ENCODE measurements around the gene NKD1. TPM values are rescaled to one million over a fixed set of nuclear protein-coding genes. Genes with fewer than 3 reads are reported as not detected.

Gene NKD1
- total and polyA plus RNA-seq, 4 donors: 2.3 to 14.1 (median 8.0) TPM

DNA sequence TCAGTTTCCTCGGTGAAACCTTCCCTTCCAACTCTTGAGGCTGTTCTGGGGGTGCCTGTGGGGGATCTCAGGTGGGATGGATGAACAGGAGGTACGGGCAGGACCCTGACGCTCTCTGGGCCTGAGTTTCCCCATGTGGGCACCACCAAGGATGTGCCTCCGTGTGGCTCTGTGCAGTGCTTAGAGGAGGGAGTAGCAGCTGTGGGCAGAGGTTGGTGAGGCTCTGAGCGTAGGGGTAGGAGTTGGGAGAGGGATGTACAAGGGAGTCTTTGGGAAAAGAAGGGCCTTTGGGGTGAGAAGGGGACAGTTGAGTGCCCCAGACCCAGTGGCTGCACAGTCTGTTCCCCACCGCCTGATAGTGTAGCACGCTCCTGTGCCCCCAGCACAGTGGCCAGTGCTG, 73.8 kb downstream of the NKD1 start:
- no peak for ATAC-seq (ENCODE audit: insufficient read depth, low FRiP score)

DNA sequence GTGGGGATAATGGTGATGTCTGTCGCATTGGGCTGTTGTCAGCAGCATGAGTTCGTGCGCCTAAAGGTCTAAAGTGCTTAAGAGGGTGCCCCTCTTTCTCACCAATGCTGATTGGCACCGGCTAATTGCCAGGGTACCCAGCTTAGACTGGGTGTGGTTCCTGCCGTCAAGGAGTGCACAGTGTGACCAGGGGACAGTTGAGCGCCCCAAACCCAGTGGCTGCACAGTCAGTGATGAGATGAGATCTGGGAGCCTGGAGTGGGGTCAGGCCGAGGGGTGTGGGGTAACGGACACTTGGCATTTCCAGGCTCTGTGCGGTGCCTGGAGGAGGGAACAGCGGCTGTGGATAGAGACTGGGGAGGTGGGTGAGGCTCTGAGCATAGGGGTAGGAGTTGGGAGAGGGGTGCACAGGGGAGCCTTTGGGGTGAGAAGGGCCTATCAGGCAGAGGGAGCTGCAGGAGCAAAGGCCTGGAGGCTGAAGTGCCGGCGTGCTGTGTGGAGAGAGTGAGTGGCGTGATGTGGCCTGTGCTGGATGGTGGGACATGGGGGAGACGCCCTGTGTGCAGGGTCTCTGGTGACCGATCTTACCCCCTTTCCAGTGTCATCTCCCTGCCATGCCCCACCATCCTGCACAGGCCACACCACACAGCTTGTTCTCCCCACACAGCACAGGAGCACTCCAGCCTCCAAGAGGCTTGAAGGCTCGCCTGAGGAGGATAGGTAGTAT, 74.6 kb downstream of the NKD1 start:
- H3K9me3 ChIP-seq (ENCODE audit: control insufficient read depth in 4 of 4, insufficient read depth in 3 of 4, low read length in 3 of 4): no peaks in the 10 kb centered on the region
- H3K36me3 ChIP-seq (ENCODE audit: control insufficient read depth in 4 of 4, insufficient read depth in 4 of 4, low read length in 4 of 4): peaks cover 0 to 39% (median 15%) of the 10 kb centered on the region in 4 donors
- H3K4me3 ChIP-seq: no peak overlapping the region
- no peak for ATAC-seq (ENCODE audit: insufficient read depth, low FRiP score)
- TF ChIP-seq, protein P1, sequence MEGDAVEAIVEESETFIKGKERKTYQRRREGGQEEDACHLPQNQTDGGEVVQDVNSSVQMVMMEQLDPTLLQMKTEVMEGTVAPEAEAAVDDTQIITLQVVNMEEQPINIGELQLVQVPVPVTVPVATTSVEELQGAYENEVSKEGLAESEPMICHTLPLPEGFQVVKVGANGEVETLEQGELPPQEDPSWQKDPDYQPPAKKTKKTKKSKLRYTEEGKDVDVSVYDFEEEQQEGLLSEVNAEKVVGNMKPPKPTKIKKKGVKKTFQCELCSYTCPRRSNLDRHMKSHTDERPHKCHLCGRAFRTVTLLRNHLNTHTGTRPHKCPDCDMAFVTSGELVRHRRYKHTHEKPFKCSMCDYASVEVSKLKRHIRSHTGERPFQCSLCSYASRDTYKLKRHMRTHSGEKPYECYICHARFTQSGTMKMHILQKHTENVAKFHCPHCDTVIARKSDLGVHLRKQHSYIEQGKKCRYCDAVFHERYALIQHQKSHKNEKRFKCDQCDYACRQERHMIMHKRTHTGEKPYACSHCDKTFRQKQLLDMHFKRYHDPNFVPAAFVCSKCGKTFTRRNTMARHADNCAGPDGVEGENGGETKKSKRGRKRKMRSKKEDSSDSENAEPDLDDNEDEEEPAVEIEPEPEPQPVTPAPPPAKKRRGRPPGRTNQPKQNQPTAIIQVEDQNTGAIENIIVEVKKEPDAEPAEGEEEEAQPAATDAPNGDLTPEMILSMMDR (IDR thresholded peaks at IDR 0.05; ENCODE audit: control extremely low read depth, extremely low read depth): no peak
- H3K9ac ChIP-seq (ENCODE audit: insufficient read depth in 1 of 2, low read length in 2 of 2): no peak overlapping the region
- no peak for DNase-seq
- WGBS, 2 donors: 95 to 97% methylated on average over 16 of the region's 16 CpGs
- no peak overlapping the region for H3K27ac ChIP-seq (ENCODE audit: low read depth in 1 of 2, low read length in 1 of 2)
- H3K4me1 ChIP-seq (ENCODE audit: control insufficient read depth in 5 of 5, insufficient read depth in 5 of 5, low read length in 5 of 5): peaks cover 0 to 20% (median 3%) of the 10 kb centered on the region in 5 donors
- H3K27me3 ChIP-seq (ENCODE audit: control insufficient read depth in 3 of 3, insufficient read depth in 3 of 3, low read length in 2 of 3): no peaks in the 10 kb centered on the region

More for the DNA sequence above, 73.8 kb downstream of the NKD1 start:
- WGBS, 2 donors: 89 to 95% methylated on average over 7 of the region's 7 CpGs
- H3K4me3 ChIP-seq: no peak overlapping the region
- peaks cover 0 to 24% (median 7%) of the 10 kb centered on the region in 5 donors for H3K4me1 ChIP-seq (ENCODE audit: control insufficient read depth in 5 of 5, insufficient read depth in 5 of 5, low read length in 5 of 5)
- peaks cover 0 to 42% (median 17%) of the 10 kb centered on the region in 4 donors for H3K36me3 ChIP-seq (ENCODE audit: control insufficient read depth in 4 of 4, insufficient read depth in 4 of 4, low read length in 4 of 4)
- H3K9ac ChIP-seq (ENCODE audit: insufficient read depth in 1 of 2, low read length in 2 of 2): no peak overlapping the region
- no peak for DNase-seq
- H3K27ac ChIP-seq (ENCODE audit: low read depth in 1 of 2, low read length in 1 of 2): no peak overlapping the region
- no peaks in the 10 kb centered on the region for H3K9me3 ChIP-seq (ENCODE audit: control insufficient read depth in 4 of 4, insufficient read depth in 3 of 4, low read length in 3 of 4)
- TF ChIP-seq, protein P1 (IDR thresholded peaks at IDR 0.05; ENCODE audit: control extremely low read depth, extremely low read depth): no peak
- H3K27me3 ChIP-seq (ENCODE audit: control insufficient read depth in 3 of 3, insufficient read depth in 3 of 3, low read length in 2 of 3): no peaks in the 10 kb centered on the region

DNA sequence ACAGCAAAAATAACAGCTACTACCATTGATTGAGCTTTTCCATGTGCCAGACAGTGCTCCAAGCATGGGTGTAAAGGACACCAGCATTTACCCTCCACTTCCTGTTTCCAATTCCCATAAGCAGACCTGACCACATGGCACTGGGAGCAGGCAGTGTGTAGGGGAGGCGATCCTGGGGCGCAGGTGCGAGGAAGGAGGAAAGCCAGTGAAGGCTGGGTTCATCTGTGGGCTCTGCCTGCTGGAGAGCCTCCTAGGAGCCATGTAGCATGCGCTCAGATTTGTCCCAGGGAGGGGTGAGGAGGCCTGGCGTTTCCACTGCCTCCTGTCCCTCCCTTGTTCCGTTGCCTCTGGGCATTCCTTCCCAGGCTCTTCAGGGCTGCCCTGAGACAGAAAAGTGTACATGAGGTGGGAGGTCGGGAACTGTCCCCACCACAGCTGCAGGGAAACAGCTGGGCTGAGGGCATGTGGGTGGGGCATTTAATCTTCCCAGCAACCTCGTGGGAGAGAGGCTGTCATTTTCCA, 76.3 kb downstream of the NKD1 start:
- TF ChIP-seq, protein P1 (IDR thresholded peaks at IDR 0.05; ENCODE audit: control extremely low read depth, extremely low read depth): no peak
- peaks cover 0 to 31% (median 14%) of the 10 kb centered on the region in 4 donors for H3K36me3 ChIP-seq (ENCODE audit: control insufficient read depth in 4 of 4, insufficient read depth in 4 of 4, low read length in 4 of 4)
- ATAC-seq (ENCODE audit: insufficient read depth, low FRiP score) (no peak), DNase-seq (no peak)
- H3K27ac ChIP-seq (ENCODE audit: low read depth in 1 of 2, low read length in 1 of 2): no peak overlapping the region
- no peaks in the 10 kb centered on the region for H3K27me3 ChIP-seq (ENCODE audit: control insufficient read depth in 3 of 3, insufficient read depth in 3 of 3, low read length in 2 of 3)
- H3K9me3 ChIP-seq (ENCODE audit: control insufficient read depth in 4 of 4, insufficient read depth in 3 of 4, low read length in 3 of 4): no peaks in the 10 kb centered on the region
- no peak overlapping the region for H3K4me3 ChIP-seq
- H3K9ac ChIP-seq (ENCODE audit: insufficient read depth in 1 of 2, low read length in 2 of 2): no peak overlapping the region
- WGBS, 2 donors: 73 to 80% methylated on average over 8 of the region's 8 CpGs
- H3K4me1 ChIP-seq (ENCODE audit: control insufficient read depth in 5 of 5, insufficient read depth in 5 of 5, low read length in 5 of 5): peaks cover 0 to 8% (median 0%) of the 10 kb centered on the region in 5 donors

Measured in lung (tissue), 12 donors.